ENCODE results near the gene LRRFIP1.

The LRRFIP1 gene

DNA sequence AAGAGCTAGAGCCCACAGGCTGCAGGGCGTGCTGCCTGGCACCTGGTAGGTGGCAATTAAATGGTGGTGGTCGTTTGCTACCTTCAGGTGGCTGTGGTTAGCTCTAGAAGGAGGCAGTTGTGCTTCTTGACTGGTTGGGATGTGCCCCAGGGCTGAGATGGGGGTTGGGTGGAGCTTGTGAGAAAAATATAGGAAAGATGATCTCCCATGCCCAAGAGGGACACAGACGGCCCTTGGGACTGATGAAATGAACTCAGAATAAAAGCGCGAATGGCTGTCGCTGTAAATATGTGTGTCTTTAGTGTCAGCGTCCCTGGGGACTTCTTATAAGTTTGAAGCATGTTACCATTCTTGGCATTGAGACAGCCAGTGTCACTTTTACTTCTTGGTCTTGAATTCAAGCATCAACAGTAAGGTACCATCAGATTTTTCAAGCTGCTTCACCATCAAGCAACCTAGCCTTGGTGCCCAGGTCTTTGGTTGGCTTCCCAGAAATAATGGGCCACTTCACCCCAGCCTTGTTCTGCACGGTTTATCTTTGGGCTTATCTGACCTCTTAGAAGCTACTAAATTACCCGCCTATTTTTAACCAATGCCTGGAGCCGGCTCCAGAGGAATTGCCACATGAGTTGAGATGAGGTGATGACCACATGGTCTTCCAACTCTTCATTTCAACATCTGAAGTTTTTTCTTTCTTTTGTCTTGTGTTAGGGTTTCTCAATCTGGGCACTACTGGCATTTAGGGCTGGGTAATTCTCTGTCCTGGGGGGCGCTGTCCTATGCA, 11.9 kb downstream of the LRRFIP1 start:
- DNase-seq (ENCODE audit: low read depth) = no peak

DNA sequence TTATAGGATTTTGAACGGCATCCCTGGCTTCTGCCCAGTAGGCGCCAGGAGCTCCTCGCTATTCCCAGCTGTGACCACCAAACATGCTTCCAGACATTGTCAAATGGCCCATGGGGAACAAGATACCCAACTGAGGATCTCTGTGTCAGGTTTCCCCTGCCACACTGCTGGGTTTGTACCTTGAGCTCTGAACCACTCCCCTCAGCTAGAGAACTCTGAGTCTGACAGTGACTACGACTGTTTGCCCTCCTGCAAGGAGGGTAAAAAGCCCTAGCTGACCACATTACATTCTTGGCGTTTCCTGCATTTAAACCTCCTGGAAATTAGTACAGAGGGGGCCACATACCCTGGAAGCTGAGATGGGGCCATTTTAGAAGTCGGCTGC, 12.4 kb downstream of the LRRFIP1 start:
- DNase-seq (ENCODE audit: low read depth) = no peak

DNA sequence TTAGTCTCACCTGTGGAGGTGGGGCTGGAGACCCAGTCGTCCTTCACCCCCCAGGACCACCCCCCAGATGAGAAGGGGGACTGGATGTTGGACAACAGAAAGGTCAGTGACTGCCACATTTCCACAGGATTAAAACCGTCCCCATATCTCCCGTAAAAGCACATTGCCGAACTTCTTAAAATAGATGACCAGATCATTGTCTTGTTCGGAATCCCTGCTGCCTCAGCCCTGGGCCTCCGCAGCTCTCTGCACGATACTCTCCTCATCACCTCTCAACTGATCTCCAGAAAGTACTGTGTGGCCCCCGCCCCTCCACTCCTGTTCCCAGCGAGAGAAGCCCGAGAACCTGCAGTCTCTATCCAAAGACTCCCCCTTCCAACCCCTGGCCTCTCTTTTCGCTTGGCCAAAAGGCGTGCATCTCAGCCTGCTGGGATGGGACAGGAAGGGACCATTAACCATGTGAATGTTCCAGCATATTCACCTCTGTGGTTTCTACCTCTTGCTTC, 13.2 kb downstream of the LRRFIP1 start:
- DNase-seq (ENCODE audit: low read depth) = no peak

DNA sequence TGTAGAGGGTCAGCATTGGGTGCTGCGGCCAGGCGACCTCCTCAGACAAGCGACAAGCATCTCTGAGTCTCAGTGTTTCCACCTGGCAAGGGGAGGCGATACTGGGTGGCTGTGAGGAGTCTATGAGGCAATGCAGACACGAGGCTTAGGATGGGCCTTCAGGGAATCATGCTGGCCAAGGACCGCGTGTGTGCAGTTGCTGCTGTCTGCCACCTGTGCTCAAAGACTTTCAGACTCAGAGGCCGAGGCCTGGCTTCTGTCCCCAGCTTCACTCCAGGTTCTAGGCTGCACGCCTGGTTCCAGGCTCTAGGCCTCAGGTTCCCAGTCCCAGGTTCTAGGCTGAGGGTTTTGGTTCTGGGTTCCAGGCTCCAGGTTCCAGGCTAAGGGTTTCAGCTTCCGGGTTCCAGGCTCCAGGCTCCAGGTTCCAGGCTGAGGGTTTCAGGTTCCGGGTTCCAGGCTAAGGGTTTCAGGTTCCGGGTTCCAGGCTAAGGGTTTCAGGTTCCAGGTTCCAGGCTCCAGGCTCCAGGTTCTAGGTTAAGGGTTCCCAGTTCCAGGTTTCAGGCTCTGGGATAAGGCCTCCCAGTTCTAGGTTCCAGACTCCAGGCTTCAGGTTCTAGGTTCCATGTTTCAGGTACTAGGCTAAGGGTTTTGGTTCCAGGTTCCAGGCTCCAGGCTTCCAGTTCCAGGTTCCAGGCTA, 14.8 kb downstream of the LRRFIP1 start:
- no peak for DNase-seq (ENCODE audit: low read depth)

DNA sequence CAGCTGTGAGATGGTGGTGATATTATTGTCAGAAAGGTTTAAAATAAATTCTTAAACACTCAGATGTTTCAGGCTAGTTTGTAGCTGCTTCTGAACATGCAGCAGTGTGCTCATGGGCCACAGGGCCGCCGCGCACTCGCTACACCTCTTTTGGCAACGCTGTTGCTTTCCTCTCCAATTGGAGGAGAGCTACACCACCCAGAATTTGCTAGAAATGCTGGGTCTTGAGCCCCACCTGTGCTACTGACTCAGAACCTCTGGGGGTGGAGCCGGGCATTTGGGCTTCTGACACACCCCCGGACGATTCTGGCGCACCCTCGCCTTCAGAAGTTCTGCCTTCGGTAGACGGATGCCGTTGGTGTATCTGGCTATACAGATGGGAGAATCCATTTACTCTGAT, 15.7 kb downstream of the LRRFIP1 start:
- DNase-seq (ENCODE audit: low read depth) = no peak

DNA sequence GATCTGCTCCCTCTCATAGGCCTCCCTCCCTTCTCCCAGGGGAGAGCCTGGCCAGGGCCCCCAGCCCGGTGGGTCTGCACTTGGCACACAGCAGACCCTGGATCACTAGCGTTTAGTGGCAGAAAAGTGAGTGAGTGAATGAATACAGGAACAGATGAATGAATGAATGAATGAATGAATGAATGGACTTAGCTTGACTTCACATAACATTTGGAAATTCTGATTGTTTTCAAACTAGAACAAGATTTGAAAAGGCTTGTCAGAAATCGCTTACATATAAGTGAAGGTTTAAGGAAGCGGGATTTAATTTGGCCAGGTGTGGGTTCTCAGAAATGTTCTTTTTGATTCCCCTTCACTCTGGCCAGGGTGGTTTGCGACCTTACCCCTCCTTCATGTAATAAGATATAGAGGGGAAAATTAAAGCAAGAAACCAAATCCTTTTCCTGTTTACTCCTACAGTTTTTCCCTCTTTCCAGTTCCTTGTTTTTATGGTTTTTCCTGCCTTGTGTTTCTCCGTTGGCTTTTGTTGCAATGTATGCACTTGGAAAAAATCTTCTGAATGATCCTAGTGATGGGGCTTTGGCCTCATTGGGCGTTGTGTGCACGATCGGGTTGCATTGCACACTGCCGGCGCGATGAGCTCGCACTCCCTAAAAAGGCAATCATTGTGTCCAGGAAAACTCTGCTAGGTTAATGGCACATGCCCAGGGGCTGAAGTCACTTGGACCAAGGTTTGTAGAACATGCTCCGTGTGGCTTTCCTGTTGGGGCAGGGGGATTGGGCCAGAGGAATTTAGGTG, 16.4 kb downstream of the LRRFIP1 start:
- no peak for DNase-seq (ENCODE audit: low read depth)

DNA sequence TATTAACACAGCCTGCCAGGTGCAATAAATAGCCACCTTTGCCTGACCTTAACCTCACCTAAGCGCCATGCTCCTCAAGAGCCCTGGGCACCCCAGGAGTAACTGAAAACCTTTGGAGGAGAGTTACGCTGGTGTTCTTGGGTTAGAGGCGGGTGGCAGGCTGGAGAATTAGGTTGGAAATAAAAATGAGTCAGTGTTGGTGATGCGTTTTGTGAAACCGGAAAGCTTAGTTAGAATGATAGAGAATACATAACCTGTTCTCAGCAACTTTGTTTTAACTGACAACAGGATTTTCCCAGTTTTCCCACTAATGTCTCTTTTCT, 17.0 kb downstream of the LRRFIP1 start:
- DNase-seq (ENCODE audit: low read depth) = no peak

DNA sequence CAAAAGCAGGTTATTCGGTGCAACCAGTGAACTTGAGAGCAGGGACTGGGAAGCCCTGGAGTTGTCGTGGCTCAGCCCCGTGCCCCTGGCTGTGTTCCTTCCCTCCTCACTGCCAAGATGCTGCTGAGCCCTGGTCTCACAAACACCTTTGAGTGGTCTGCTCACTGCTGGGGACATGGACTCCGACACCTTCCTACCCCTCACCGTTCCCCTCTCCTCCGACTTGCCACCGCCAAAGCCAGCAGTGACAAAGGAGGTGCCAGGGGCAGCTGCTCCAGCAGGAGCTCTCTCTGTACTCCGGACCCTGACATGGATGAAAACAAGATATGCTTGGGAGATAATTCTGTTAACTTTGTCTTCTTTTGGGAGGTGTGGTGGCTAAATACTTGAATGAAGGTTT, 17.9 kb downstream of the LRRFIP1 start:
- no peak for DNase-seq (ENCODE audit: low read depth)

DNA sequence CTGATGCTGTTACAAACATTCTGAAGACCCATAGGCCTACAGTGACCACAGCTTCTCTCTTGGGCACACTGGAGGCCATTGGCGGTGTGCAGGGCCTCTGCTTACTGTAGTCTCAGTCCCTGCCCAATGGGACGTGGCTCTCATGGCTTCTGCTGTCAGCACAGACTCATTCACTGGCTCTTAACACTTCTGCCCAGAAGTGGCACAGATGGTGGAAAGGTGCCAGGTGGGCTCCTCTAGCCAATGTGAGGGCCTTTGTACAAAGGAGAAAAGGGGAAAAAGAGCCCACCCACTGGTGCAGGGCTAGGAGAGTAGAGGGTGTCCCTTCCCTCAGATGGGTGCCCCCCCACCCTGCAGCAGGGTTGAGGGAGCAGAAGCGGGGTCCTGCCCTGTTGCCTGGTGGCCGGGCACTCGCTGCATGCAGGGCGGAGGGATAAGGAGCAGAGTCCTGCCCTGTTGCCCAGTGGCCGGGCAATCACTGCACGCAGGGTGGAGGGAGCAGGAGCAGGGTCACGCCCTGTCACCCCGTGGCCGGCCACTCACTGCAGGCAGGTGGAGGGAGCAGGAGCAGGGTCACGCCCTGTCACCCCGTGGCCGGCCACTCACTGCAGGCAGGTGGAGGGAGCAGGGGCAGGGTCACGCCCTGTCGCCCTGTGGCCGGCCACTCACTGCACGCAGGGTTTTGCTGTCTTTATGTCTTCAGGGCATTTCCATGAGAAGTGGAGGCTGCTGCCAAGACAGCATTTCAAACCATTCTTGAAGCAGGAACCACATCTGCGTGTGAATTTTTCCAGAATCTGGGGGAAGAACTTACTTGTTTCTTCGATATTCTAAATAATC, 20.0 kb downstream of the LRRFIP1 start:
- DNase-seq (ENCODE audit: low read depth) = no peak

DNA sequence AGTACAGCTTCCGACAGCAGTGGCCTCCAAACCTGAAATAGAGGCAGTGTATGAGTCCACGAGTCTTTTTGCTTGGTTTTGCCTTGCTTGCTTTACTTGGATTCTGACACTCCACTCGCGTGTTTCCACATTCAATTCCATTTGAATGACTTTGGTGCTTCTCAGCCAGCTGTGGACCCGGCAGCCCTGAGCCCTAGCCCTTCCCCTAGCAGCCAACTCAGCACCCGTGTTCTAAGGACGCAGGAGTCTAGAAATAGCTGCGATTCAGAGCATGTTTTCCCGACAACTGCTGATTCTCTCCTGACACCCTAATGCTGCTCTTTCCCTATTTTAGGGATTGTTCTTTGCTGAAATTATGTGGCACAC, 20.6 kb downstream of the LRRFIP1 start:
- no peak for DNase-seq (ENCODE audit: low read depth)

DNA sequence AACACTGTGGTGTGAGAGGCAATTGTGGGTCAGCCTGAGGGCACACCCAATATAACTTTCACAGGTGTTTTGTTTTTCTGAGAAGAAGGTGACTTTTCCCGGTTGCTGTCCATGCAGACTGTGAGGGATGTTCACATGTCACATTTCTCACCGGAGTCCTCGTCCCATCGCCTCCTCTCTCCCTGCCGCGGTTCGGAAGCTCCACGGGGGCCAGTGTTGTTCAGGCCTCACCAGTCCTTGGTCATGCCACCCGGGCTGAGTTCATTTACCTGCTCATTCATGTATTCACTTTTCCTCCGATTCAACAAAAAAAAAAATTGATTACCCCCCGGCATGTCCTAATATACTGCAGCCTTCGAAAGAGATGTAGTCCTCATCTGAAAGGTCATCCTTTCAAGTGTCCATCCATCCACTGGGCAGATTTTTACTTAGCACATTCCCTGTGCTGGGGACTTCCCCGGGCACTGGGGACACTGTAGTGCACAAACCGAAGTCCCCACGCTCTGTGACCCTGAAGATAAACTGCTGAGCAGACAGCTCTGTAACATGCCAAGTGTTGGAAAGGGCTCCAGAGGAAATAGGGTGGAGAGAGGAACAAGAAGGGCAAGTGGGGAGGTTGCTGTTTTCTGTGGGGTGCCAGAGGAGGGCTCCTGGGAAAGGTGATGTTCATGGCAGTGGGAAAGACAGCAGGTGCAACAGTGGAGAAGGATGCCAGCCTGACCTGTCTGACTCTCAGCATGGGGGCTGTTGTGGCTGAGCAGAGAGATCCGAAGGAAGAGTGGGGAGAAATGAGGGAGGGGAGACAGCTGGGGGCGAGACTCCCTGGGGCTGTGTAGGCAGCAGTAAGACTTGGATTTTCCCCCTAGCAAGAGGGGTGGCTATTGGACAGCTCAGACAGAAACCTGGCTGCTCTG, 22.4 kb downstream of the LRRFIP1 start:
- no peak for DNase-seq (ENCODE audit: low read depth)

DNA sequence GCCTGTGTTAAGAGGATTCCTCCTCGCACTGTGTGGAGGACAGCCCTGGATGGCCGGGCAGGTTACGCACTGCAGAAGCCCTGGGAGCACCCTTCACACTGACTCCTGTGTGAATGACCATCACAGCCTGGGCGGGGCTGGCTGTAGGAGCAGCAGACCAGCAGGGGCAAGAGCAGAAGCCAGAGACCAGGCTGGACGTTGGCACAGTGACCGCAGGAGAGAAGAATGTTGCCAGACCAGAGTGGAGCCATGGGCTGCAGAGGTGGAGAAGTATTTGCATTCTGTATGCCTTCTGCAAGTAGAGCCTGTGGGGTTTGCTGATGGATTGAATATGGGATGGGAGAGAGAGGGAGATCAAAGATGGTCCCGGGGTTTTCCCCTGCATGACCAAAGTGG, 23.1 kb downstream of the LRRFIP1 start:
- no peak for DNase-seq (ENCODE audit: low read depth)

DNA sequence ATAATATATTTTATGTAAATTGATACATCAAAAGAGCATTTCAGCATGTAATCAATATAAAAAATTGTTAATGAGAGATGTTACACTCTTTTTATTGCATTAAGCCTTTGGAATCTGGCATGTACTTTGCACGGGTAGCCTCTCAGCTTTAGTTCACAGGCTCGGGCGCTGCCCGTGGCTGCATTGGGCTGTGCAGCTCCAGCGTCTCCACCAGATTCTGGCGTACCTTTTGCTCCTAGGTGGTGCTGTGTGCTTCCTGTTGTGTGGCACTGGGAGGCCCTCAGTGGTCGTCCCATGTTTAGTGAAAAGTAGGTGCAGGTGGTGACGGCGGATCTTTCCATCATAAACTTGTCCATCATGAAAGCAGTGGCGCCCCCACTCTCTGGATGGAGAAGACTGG, 24.4 kb downstream of the LRRFIP1 start:
- DNase-seq (ENCODE audit: low read depth) = no peak

DNA sequence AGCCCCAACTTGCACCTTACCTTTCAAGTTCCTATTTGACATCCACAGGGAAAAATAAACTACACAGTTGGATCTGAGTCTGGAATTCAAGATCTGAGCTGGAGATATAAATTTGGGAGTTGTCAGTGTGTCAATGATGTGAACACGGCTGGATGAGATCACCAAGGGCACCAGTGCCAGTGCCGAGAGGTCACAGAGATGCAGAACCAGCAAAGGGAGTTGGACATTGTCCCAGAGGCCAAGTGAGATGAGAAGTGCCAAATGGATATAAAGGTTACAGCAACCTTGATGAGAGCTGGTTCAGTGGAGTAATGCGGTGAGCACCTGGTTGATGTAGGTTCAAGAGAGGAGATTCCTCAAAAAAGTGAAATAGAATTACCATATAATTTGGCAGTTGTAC, 24.8 kb downstream of the LRRFIP1 start:
- DNase-seq (ENCODE audit: low read depth) = no peak

DNA sequence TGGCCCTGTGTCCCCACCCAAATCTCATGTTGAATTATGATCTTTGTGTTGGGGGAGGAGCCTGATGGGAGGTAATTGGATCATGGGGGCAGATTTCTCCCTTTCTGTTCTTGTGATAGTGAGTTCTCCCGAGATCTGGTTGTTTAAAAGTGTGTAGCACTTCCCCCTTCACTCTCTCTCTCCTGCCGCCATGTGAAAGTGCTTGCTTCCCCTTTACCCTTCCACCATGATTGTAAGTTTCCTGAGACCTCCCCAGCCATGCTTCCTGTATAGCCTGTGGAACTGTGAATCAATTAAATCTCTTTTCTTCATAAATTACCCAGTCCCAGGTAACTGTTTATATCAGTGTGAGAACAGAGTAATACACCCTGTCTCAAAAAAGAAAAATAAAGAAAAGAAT, 25.5 kb downstream of the LRRFIP1 start:
- no peak for DNase-seq (ENCODE audit: low read depth)

DNA sequence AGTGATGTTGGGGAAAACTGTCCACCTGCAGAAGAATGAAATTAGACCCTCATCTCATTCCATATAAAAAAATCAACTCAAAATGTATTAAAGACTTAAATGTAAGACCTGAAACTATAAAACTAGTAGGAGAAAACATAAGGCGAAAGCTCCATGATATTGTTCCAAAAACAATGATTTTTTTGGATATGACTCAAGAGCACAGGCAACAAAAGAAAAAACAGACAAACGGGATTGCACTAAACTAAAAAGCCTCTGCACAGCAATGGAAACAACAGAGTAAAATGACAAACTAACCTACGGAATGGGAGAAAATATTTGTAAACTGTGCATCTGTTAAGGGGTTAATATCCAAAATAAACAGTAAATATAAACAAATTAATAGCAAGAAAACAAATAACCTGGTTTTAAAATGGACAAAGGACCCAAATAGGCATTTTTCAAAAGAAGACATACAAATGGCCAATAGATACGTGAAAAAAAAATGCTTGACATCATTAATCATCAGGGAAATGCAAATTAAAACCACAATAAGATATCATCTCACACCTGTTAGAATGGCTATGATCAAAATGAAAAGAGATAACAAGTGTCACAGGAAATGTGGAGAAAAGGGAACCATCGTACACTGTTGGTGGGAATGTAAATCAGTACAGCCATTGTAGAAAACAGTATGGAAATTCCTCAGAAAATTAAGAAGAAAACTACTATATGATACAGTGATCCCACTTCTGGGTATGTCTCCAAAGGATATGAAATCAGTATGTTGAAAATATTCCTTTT, 26.6 kb downstream of the LRRFIP1 start:
- DNase-seq (ENCODE audit: low read depth) = peak; percentile 25

DNA sequence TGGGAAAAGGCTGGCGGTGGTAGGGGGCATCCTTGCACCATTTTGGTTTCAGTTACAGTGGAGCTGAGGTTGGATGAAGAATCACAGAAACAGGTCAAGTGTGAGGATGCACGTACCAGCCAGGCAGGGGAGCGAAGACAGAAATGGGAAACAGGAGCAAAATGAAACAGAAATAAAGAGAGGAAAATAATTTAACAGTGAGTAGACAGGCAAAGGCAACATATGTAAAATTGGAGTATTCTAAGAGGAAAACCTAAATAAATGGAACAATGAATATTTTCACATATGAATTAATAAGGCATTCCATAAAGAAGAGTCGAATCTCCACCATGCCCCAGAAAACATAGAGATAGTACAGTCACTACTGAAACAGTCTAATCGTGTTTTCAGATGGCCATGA, 29.7 kb downstream of the LRRFIP1 start:
- DNase-seq (ENCODE audit: low read depth) = no peak

DNA sequence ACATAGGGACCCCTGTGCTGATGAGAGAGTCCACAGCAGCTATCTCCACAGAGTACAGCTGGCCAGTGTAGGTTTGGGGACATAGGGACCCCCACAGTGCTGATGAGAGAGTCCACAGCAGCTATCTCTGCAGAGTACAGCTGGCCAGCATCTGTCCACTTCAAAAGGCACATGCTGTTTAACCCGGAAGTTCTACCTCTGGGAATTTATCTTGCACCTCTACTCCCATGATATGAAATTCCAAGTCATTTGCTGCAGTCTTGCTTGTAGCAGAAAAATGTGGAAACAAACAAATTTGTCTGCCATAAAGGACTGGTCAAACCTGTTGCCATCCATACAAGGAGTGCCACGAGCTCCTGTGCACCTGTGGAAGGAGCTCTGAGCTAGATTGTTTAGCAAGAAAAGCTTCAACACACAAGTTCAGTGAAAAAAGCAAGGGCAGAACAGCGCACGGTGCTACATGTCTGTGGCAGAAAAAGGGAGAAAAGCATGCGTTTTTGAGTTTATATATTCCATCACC, 33.1 kb downstream of the LRRFIP1 start:
- DNase-seq (ENCODE audit: low read depth) = no peak

DNA sequence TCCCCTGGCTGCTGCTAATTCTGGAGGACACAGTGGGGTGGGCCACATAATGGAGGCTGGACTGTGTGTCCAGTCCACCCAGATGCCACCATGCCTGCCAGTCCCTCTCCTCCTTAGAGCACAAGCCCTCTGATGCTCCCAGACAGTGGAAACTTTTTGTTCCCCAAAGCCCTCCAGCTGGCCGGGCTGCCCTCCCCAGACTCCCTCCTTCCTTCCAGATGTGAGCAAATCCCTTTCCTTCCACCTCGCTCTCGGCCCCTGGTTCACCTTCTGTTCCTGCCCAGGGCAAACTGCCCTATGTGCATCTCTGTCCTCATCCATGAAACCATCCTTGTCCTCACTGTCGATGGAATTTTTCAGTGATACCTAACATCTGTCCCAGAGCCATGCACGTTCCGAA, 33.9 kb downstream of the LRRFIP1 start:
- DNase-seq (ENCODE audit: low read depth) = no peak

DNA sequence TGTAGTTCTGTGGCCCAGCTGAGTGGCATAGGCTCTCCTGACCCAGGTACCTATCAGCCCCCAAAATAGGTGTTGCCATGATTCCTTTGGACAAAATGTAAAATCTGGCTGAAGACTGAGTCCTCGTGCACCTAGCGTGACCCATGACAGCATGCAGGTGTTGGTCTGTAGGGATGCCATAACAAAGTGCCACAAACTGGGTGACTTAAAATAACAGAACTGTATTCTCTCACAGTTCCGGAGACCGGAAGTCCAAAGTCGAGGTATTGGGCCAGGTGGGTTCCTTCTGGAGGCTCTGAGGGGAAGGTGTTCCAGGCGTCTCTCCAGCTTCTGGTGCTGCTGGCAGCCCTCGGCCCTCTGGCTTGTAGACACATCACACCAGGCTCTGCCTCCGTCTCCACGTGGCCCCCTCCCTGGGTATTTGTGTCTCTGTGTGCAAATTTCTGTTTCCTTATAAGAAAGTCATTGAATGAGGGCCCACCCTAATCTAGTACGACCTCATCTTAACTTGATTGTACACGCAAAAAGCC, 34.5 kb downstream of the LRRFIP1 start:
- no peak for DNase-seq (ENCODE audit: low read depth)

Data from stromal cell of bone marrow (primary cell).